ENCODE data around the gene TFDP1.
A peak's percentile ranks its signal among the peaks of the same experiment; 100 is the strongest.

Gene TFDP1

GRCh38 chr13:113629866-113630265 lies 45.3 kb downstream of the TFDP1 start:
- no peak for DNase-seq (ENCODE audit: low spot score)
- no peak for TF ChIP-seq CTCF (conservative IDR thresholded peaks at IDR 0.05; ENCODE audit: low read depth)
- ChIA-PET CTCF (no interaction called here), POLR2A (ENCODE audit: low non-redundant PET) (no interaction called here)
- peak overlapping the region; percentile 8; the same call in 1 of the 2 replicates for H3K27ac ChIP-seq

DNA sequence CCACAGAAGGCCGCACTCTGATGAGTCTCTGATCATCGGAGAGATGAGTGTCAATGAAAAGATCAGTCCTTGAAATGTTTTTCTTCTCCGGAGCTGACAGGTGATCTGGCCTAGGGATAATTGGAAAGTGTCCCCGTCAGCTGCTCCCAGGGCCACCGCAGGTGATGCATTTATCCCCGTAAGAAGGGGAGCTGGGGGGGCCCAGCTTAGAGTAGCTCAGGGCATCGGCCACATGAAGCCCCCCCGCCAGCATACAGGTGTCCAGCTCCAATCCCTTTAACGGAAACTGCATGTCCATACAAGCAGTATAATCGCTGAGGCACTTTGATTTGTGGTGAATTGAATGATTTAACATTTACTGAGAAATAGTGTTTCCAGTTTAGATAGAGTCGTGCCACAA lies 45.7 kb downstream of the TFDP1 start:
- no peak for TF ChIP-seq CTCF (conservative IDR thresholded peaks at IDR 0.05; ENCODE audit: low read depth)
- CTCF ChIA-PET = interaction anchor here (0.6 kb wide), 1 partner anchor 300 kb away, joined by 3 read pairs; no protein-coding TSS in a partner anchor
- peak overlapping the region; percentile 8; the same call in 1 of the 2 replicates for H3K27ac ChIP-seq
- no peak for DNase-seq (ENCODE audit: low spot score)
- POLR2A ChIA-PET (ENCODE audit: low non-redundant PET) = no interaction called here

DNA sequence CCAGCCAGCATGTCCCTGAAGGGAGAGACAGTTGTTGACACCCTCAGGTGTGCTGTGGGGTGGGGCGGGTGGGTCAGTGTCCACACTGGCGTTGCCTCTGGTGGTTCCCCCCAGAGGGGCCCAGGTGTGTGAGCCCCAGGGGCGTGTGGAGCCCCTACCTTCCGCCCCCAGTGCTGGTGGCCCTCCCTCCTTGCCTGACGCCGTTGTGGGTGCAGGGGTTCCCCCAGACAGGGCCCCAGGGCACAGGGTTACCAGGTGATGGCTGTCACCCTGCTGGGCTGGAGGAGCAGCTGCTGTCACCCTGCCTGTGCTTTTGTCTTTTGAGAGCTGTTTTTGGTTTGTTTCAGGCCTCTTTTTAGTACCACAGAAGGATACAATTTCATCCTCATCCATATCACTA lies 46.3 kb downstream of the TFDP1 start:
- POLR2A ChIA-PET (ENCODE audit: low non-redundant PET) = no interaction called here

DNA sequence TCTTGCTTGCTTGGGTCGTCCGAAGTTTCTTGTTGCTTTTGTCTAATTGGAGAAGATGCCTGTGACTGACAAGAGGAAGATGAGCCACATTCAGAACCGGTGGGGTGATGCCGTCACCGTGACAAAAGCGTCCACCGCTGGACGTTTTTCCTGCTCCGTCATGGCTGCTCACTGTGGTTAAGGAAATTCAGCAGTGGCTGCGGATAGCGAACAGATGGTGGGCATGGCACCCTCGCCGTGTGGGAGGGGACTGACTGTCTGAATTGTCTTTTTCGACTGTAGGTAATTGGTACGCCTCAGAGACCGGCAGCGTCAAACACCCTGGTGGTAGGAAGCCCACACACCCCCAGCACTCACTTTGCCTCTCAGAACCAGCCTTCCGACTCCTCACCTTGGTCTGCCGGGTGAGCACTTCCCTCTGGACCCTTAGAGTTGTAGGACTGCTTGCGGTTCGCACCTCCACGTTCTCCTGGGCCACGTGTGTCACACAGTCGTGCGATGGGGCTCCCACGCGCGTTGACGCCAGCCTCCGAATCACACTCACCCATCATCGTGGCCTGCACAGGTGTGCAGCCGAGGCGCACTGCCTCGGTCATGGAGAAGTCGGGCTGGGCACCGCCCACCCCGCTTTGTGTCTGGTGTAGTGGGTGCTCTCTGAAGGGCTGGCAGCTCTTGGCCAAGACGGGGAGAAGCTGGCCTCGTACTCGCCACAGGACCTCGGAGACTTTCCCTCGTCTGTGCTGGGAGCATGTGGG lies 47.0 kb downstream of the TFDP1 start:
- DNase-seq (ENCODE audit: low spot score) = no peak
- ChIA-PET CTCF (no interaction called here), POLR2A (ENCODE audit: low non-redundant PET) (no interaction called here)

More for the DNA sequence above, 46.3 kb downstream of the TFDP1 start:
- CTCF ChIA-PET = interaction anchor here (0.6 kb wide), 1 partner anchor 299 kb away, joined by 3 read pairs; no protein-coding TSS in a partner anchor
- H3K27ac ChIP-seq = no peak overlapping the region
- no peak for TF ChIP-seq CTCF (conservative IDR thresholded peaks at IDR 0.05; ENCODE audit: low read depth)
- no peak for DNase-seq (ENCODE audit: low spot score)

GRCh38 chr13:113632706-113633484 lies 48.3 kb downstream of the TFDP1 start:
- ChIA-PET POLR2A (ENCODE audit: low non-redundant PET) (no interaction called here), CTCF (no interaction called here)
- TF ChIP-seq CTCF (conservative IDR thresholded peaks at IDR 0.05; ENCODE audit: low read depth) = no peak
- no peak for DNase-seq (ENCODE audit: low spot score)
- no peak overlapping the region for H3K27ac ChIP-seq

More for the DNA sequence above, 47.0 kb downstream of the TFDP1 start:
- H3K27ac ChIP-seq = no peak overlapping the region
- TF ChIP-seq CTCF (conservative IDR thresholded peaks at IDR 0.05; ENCODE audit: low read depth) = no peak

DNA sequence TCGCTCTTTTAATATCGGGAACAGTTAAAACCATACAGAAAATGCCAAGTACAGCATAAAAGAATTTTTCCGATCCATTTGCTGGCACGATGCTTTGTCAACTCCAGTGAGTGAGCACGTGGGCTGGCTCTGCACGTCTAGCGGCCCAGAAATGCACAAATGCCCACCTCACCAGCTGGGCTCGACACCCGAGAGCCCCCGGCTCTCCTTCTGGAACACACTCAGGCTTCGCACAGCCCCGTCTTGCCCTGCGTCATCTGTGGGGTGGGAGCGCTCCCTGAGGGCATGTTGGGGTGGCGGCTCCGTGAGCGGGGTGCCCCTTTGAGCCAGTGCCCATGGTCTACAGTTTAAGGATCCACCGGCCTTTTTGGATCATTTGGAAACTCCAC lies 48.9 kb downstream of the TFDP1 start:
- ChIA-PET CTCF (no interaction called here), POLR2A (ENCODE audit: low non-redundant PET) (no interaction called here)
- TF ChIP-seq CTCF (conservative IDR thresholded peaks at IDR 0.05; ENCODE audit: low read depth) = no peak
- no peak overlapping the region for H3K27ac ChIP-seq
- no peak for DNase-seq (ENCODE audit: low spot score)

Data from RWPE1 (cell line).